ENCODE measurements around the gene ZNF195.
"Not testable (repeated sequence)": the region's sequence is repeated elsewhere in the genome, so short reads cannot be mapped to it uniquely, and the experiment has no call there.

Gene ZNF195

DNA sequence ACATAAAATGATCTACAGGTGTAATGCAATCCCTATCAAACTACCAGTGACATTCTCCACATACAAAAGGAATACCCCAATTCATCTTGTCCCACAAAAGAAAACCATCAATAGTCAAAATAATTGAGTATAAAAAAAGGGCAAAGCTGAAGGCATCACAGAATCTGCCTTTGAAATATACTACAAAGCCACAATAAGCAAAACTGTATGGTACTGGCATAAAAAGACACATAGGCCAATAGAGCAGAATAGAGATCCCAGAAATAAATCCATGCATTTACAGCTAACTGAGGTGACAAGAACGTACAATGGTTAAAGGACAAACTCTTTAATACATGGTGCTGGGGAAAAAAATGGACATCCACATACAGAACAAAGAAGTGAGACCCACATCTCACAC, 31.8 kb downstream of the ZNF195 start:
- no peak for DNase-seq (ENCODE audit: low read depth in 2 of 2)

DNA sequence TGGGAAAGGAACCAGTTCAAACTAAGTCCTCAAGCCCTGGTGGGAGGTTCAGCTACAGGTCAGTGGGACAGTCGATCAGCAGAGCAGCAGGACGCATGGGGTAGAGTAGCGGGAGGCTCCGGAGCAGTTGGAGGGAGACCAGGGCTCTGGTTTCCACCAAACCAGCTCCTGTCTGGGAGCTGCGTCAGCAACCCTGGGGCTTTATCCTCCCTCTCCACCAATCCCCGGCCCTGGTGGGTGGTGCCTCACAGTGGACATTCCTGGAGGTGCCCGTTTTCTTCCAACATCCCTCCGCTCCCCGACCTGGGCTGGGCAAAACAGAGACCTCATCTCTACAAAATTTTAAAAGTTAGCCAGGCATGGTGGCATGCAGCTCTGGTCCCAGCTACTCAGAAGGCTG, 32.4 kb downstream of the ZNF195 start:
- DNase-seq (ENCODE audit: low read depth in 2 of 2) = no peak

GRCh38 chr11:3345736-3346135, 33.2 kb downstream of the ZNF195 start:
- DNase-seq (ENCODE audit: low read depth in 2 of 2) = no peak

DNA sequence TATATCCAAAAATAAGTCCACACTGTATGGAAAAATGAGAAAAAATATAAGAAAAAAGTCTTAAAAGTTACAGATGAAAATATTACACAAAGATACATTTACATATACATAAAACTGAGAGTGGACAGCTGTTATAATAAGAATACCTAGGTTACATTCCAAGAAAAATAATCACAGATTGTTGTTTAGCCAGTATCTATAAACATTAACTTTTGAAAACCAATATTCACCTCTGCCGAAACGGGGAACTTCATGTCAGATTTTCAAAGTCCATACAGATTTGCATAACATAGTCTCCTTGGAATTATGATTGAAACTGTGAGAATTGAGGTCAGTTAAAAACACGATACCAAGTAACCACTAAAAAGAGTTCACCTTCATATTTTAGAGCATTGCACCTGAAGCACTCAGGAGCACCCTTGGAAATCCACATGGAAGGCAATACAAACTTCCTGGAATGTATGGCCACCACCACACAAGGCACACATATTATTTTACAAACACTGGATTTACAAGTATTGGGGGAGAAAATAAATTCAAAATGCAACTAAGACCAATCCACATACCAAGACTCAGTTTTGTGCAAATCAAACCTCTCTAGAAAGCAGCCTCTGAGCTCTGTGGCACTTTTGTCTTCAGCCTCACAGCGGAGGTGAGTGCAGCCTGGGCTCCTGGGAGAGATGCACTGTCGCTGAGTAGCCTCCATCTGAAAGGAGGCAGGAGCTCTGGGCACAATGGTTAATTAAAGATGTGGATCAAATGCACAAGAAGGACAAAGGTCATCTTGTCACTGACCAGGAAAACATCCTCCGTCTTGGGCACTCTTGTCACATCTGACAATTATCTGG, 34.4 kb downstream of the ZNF195 start:
- no peak for DNase-seq (ENCODE audit: low read depth in 2 of 2)

DNA sequence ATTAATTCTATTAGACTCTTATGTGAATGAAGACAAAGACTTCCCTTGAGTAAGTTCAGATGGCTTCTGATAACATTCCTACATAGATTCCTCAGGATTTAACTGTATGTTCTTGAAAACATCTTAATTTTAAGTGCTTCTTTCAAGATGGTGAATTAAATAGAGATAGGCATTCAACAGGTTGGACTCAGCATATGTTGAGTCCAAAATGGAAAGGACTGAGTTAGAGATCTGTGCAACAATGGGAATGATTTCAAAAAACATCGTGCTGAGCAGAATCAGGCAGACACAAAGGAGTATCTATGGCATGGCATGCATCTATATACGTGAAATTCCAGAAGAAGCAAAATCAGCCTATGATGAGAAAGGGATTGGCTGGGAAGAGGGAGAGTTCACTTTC, 36.2 kb downstream of the ZNF195 start:
- no peak for DNase-seq (ENCODE audit: low read depth in 2 of 2)

- DNase-seq (ENCODE audit: low read depth in 2 of 2) = peak; percentile 36 to 60
Measured at GRCh38 chr11:3341298-3341697, 37.6 kb downstream of the ZNF195 start.

- DNase-seq (ENCODE audit: low read depth in 2 of 2) = no peak
Measured at GRCh38 chr11:3340025-3340424, 38.9 kb downstream of the ZNF195 start.

DNA sequence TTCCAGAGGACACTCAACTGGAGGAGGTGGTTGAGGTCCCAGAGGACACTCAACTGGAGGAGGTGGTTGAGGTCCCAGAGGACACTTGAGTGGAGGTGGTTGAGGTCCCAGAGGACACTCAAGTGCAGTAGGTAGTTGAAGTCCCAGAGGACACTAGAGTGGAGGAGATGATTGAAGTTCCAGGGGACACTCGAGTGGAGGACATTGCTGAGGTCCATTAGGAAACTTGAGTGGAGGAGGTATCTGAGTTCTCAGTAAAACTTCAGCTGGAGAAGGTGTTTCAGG, 39.7 kb downstream of the ZNF195 start:
- DNase-seq (ENCODE audit: low read depth in 2 of 2) = no peak

GRCh38 chr11:3338569-3339339, 40.2 kb downstream of the ZNF195 start:
- DNase-seq (ENCODE audit: low read depth in 2 of 2) = no peak

DNA sequence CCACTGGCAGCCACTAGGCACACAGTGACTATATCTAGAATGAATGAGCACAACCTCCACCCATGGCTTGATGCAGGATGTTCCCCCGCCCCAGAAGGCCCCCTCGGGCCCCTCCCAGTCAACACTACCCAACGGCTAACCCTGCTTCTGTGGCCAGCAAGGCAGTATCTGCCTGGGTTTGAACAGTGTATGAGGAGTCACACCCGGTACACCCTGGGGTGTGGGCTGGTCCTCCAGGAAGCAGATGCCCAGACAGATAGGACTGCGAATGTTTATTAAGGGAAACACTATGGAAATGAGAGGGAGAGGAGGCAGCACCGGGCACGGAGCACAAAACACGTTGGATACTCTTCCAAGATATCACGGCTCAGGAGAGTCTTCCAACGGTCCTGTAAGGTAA, 42.5 kb downstream of the ZNF195 start:
- not testable (repeated sequence) for DNase-seq (ENCODE audit: low read depth in 2 of 2)

DNA sequence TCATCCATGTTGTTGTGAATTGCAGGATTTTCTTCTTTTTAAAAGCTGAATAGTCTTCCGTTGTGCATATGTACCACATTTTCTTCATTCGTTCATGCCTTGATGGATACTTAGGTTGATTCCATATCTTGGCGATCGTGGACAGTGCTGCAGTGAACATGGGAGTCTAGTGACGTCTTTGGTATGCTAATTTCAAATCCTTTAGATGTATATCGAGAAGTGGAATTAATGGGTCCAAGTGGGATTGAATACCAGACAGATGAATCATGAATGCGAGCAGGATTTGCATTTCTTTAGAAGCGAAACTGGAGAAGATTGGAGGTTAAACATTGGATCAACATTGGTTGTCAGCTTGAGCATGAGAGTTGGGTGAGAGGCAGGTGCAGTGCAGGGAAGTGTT, 45.8 kb downstream of the ZNF195 start:
- DNase-seq (ENCODE audit: low read depth in 2 of 2) = not testable (repeated sequence)

GRCh38 chr11:3331078-3331477, 47.9 kb downstream of the ZNF195 start:
- DNase-seq (ENCODE audit: low read depth in 2 of 2) = not testable (repeated sequence)

DNA sequence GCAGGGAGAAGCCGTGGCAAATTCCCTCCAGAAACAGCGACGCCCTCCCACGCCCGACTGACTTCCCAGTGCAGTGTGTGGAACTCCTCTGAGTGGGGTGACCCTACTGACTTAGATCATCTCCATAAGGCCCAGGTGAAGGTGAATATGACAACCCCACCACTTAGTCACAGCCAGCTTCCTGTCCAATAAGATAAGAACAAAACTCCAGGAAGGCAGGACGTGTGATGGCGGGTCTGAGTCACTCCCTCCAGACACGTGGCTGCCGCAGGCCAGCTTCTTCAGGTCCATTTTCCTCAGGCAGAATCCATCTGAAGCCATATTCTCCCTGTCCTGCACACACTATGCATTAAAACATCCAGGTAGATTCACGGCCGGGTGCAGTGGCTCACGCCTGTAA, 48.9 kb downstream of the ZNF195 start:
- DNase-seq (ENCODE audit: low read depth in 2 of 2) = not testable (repeated sequence)

- DNase-seq (ENCODE audit: low read depth in 2 of 2) = not testable (repeated sequence)
Measured at GRCh38 chr11:3328503-3328902, 50.4 kb downstream of the ZNF195 start.

- not testable (repeated sequence) for DNase-seq (ENCODE audit: low read depth in 2 of 2)
Measured at GRCh38 chr11:3326450-3326849, 52.5 kb downstream of the ZNF195 start.

- not testable (repeated sequence) for DNase-seq (ENCODE audit: low read depth in 2 of 2)
Measured at GRCh38 chr11:3324724-3325123, 54.2 kb downstream of the ZNF195 start.

Data from stimulated activated CD4-positive, alpha-beta T cell treated with anti-CD3 and anti-CD28 coated beads, Interleukin-15, amount 100 ng/mL, for 48 hours (primary cell).